ENCODE measurements around the gene MAML2.
"Not testable (repeated sequence)": the region's sequence is repeated elsewhere in the genome, so short reads cannot be mapped to it uniquely, and the experiment has no call there.

Gene MAML2

GRCh38 chr11:96187822-96188221 lies 155.2 kb downstream of the MAML2 start:
- no peak overlapping the region for H3K27ac ChIP-seq

GRCh38 chr11:96186806-96187205 lies 156.2 kb downstream of the MAML2 start:
- TF ChIP-seq CTCF (conservative IDR thresholded peaks at IDR 0.05): no peak
- H3K27ac ChIP-seq: no peak overlapping the region

More at GRCh38 chr11:96187822-96188221, 155.2 kb downstream of the MAML2 start:
- TF ChIP-seq CTCF (conservative IDR thresholded peaks at IDR 0.05): no peak

GRCh38 chr11:96185220-96185768 lies 157.7 kb downstream of the MAML2 start:
- H3K27ac ChIP-seq: no peak overlapping the region
- TF ChIP-seq CTCF (conservative IDR thresholded peaks at IDR 0.05): no peak

GRCh38 chr11:96180937-96181336 lies 162.1 kb downstream of the MAML2 start:
- H3K27ac ChIP-seq: not testable (repeated sequence)

- H3K27ac ChIP-seq: no peak overlapping the region
- no peak for TF ChIP-seq CTCF (conservative IDR thresholded peaks at IDR 0.05)
Observed at GRCh38 chr11:96180341-96180740, 162.7 kb downstream of the MAML2 start.

GRCh38 chr11:96179905-96180304 lies 163.1 kb downstream of the MAML2 start:
- no peak for TF ChIP-seq CTCF (conservative IDR thresholded peaks at IDR 0.05)
- H3K27ac ChIP-seq: no peak overlapping the region

- no peak for TF ChIP-seq CTCF (conservative IDR thresholded peaks at IDR 0.05)
- H3K27ac ChIP-seq: no peak overlapping the region
Observed at GRCh38 chr11:96178887-96179279, 164.1 kb downstream of the MAML2 start.

GRCh38 chr11:96178049-96178886 lies 164.7 kb downstream of the MAML2 start:
- TF ChIP-seq CTCF (conservative IDR thresholded peaks at IDR 0.05): no peak

More at GRCh38 chr11:96178049-96178886, 164.7 kb downstream of the MAML2 start:
- no peak overlapping the region for H3K27ac ChIP-seq
